NCI-H446 treated with DMSO at 0.1 percent for 48 hours (cell line): Measurements from ENCODE around the gene RNGTT.
"Not testable (repeated sequence)": the region's sequence is repeated elsewhere in the genome, so short reads cannot be mapped to it uniquely, and the experiment has no call there.

Experiments
- DNase-seq: peaks from one replicate; lab custom pipeline; 2025; lab: John Stamatoyannopoulos, UW

The RNGTT gene

DNA sequence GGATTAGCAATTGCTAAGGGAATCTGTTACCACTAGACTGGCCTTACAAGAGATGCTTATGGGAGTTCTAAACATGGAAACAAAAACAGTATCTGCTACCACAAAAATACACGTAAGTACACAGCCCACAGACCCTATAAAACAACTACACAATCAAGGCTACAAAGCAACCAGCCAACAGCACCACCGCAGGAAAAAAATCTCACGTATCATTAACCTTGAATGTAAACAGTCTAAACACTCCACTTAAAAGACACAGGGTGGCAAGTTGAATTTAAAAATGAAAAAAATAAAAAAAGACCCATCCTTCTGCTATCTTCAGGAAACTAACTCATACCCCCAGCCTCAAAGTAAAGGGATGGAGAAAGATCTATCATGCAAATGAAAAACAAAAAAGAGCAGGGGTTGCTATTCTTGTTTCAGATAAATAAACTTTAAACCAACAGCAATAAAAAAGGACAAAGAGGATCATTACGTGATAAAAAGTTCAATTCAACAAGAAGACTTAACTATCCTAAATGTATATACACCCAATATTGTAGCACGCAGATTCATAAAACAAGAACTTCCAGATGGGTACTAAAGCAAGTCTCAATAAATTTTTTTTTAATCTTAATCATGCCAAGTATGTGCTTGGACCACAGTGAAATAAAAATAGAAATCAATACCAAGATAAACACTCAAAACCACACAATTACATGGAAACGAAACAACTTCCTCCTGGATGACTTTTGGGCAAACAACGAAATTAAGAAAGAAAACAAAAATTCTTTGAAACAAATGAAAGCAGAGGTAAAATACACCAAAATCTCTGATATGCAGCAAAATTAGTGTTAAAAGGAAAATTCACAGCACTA lies 52.3 kb downstream of the RNGTT start:
- no peak for DNase-seq

DNA sequence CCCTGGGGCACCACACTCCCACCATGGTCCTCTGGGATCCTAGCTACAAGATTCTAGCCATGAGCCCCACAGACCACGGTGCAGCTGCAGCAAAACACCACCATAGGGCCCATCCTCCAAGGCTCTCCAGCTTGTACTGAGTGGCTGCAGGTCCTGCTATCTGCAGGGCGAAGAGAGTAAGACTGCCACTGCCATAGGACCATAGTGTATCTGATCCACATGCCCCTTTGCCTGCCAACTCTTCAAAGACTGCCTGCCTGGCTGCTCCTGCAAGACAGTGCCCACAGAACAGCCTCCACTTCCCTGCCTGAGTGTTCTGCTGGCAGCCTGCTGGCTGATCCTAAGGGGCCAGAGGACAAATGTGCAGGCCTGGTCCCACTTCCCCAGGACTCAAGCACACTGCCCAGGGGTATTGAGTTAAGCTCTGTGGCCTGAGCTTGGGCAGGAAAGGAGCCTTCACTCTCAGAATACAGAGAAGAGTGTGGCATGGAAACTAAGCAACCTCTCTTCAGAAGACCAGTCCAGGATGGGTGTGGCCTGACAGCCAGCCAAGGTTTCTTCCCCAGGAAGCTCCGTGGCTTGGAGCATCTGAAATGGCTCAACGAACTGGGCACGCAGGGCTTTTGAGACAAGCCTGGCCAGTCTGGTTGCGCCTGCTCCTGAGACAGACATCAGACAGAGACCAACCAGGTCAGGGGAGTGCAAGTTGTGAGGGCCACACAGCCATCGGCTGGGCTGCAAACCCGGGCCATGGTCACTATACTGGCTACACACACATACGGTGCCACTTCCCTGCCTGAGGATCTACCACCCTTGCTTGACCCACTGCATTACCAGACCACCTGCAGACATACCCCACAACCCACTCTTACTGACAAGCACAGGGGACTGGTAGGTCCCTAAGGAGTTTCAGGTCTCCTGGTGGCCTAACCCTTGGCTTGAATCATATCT lies 54.5 kb downstream of the RNGTT start:
- no peak for DNase-seq

- not testable (repeated sequence) for DNase-seq
Observed at GRCh38 chr6:88907148-88907547, 56.3 kb downstream of the RNGTT start.

GRCh38 chr6:88899569-88900316 lies 63.7 kb downstream of the RNGTT start:
- no peak for DNase-seq

DNA sequence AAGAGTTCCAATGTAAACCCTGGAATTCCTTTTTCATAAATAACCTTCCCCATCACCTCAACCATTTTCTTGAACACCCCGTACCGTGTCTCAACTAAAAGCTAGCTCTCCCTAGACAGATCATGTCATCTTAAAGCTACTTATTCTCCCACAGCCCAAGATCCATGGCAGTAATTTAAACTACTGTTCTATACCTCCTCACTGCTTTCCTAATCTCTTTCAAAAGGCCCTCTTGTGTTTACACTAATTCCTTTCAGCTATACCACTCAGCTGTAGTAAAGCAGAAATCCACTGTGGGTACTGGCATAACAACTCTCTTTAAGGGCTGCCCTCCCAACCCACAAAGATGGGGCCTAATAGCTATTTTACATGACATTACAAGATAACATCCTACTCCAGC lies 67.5 kb downstream of the RNGTT start:
- DNase-seq = no peak

DNA sequence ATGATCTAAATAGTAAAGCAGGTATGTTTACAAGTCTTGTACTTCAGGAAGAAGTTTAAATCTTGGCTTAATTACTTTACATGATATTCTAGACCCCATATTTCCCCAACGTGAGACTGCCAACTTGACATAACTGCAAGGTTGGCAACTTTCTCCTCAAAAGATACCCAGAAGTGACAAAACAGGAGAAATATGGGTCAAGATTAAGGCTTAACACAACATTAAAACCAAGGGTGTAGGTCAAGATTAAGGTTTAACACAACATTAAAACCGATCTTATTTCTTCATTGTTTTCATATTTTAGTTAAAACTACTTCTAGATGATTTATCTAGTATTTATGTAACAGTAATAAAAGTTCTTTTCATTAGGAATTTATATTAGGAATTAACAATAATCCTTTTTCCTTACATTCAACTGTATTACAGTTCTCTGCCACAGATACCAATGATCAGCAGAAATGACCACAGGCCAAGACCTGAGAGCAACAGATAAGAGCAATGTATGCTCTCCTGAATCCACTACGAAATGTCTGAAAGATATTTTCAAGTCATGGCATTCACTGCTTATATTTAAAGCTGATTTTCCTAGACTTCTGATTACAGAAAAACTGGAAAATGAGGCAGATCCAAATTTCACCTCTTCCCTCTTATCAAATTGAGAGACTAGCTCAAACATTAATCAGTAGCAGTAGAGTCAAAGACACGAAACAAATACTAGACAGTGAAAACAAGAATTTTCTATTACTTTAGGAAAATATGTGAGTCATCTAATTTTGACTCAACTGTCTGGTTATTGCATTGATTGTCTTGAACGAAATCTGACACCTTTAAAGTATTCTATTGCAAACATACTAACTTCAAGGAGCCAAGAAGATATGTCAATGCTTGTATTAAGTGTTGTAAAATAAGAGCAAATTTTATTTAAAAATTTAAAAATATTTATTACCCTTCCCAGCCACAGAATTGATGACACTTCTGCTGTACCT lies 72.3 kb downstream of the RNGTT start:
- no peak for DNase-seq

GRCh38 chr6:88890394-88890793 lies 73.0 kb downstream of the RNGTT start:
- no peak for DNase-seq

GRCh38 chr6:88884361-88884760 lies 79.1 kb downstream of the RNGTT start:
- no peak for DNase-seq

DNA sequence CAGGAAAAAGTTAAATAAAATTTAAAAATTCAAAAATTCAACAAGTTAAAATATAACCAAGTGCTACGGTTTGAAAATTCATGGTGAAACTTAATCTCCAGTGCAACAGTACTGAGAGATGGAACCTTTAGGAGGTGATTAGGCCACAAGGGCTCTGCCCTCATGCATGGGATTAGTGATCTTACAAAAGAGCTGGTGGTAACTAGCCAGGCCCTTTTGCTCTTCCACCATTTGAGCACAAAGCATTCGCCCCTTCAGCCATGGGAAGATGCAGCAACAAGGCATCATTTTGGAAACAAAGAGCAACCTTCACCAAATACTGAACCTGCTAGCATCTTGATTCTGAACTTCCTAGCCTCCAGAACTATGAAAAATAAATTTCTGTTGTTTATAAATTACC lies 80.9 kb downstream of the RNGTT start:
- no peak for DNase-seq

DNA sequence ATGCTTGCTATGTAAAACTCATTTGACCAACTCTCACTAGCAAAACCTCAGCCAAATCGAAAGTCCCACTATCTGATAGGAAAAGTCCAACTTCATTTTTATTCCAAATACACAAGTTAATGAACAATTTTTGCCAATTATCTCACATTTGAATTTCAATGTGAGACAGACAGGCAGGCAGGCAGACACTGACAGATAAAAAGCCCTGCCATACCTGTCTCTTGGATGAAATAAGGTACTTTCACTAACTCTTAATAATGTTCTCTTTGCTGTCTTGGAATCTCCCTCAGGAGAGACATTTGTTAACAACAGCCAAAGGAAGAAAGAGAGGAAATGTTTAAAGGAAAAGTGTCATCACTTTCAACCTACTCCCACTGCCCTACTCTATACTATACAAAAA lies 82.0 kb downstream of the RNGTT start:
- DNase-seq = no peak

GRCh38 chr6:88880021-88880420 lies 83.4 kb downstream of the RNGTT start:
- no peak for DNase-seq

- no peak for DNase-seq
Observed at GRCh38 chr6:88877893-88878292, 85.5 kb downstream of the RNGTT start.

DNA sequence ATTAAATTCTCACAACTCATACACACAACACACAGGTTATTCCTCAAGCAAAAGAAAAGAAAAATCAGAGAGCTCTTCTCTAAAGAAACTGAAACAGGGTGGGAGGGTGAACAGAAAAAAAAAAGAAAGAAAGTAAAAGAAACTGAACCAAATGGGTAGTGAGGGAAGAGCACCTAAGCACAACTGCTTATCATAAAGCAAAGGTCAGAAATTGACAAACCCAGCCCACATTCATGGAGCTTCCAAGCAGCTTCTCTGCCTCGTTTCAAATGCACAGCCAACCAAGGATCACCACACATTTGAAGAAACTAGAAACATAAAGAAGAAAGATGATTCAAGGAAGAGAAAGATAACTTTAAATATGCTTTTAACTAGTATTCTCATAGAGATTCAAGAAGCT lies 90.5 kb downstream of the RNGTT start:
- no peak for DNase-seq

GRCh38 chr6:88871498-88871897 lies 91.9 kb downstream of the RNGTT start:
- no peak for DNase-seq

DNA sequence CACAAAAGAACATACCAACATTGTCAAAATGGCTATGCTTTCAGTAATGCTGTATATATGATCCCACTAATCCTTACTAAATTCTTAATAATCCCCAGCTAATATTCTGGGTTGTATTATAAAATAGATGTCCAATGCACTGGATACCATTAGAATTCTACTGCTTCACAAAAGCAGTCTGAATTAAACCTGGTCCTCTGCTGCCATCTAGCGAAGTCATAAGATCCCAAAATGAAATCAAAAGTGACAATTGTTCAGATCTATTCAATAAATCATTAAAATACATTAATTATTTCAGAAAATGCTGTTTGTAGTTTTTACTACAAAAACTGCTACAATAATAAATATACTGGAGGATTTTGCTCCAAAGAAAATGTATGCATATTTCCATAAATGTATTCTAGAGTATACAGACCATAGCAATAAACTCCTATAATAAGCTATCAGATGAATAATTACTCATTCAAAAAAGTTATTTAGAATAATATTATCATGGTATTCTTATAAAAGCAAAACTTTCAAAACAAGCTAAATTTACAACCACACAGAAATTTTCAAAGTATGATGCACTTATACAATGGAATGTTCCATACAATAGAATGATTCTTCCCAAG lies 92.6 kb downstream of the RNGTT start:
- peak; percentile 6 for DNase-seq

DNA sequence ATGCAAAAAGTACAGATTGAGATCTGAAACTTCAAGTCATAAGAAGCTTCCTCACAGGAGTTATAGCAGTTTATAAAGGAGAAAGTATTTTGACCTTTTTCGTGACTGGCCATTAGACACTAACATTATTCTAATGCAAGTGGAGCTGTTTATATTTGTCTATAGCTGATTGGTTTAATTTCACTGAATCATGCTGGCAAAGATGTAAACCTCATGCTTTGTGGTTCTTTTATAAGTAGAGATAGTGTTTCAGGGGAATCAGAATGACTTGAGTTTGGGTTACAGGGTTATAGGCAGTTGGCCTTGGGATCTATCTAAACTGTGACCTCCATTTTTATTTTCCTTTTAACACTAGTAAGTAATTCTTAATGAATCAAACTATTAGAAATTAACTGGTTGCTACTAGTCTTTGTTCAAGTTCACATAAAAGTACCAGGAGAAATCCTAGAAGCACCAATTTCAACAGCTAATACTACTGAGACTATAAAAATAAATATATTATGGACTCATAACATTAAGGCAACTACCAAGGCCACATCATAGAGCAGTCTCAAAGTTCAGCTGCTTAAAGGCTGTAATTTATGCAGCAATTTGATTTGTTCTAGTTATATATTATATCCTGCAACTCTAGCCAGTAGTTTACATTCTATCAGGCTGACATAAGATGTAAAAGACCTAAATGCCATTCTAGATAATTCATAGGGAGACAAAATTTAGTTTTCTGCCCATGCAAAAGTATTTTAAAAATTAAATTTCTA lies 94.0 kb downstream of the RNGTT start:
- no peak for DNase-seq

DNA sequence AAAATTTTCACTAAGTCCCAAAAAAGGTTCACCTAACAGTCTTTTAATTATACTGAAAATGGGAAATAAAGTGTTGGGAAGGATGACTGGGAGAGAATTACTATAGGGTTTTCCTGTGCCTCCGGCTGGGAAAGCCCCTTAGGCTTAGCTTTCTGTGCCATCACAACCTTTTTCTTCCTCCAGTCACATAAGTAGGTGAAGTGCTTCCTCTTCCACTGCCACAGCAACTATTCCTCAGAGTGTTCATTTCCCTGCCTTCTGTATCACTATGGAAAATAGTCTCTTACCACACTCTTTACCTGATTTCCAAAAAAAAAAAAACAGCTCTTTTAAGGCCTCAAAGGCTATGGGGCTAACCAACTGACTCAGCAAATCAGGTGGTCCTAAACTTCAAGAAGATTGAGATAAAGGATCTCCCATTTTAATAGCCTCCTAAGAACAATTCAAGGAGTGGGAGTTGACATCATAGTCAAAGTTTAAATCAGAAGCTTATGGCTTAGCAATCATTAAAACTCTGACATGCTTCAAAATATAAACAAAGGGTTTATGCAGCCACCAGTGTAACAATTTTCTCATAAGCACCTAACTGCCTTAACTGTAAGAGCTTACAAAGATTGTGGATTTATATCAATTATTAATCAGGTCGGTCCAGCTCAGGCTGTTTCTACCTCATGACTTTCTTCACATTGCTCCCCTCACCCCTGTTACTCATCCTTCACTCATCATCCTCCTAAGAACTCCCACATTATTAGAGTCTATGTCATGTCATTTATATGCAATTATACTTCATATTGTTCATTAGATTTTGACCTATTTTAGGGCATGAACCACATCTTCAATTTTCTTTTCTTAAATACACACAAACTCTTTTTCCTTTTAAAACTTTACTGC lies 95.3 kb downstream of the RNGTT start:
- no peak for DNase-seq

DNA sequence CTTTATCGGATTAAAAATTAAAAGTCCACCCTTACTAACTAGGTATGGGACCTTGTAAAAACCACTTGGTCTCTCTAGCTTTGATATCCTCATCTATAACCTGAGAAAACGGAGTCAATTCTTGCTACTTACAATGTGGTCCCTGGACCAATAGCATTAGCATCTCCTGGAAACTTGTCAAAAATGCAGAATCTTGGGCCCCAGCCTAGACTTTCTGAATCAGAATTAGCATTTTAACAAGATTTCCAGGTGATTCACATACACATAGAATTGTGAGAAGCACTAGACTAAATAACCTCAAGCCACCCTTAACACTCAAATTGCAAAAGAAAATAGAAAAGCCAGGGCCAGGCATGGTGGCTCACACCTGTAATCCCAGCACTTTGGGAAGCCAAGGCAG lies 96.6 kb downstream of the RNGTT start:
- DNase-seq = no peak

GRCh38 chr6:88865275-88865674 lies 98.1 kb downstream of the RNGTT start:
- no peak for DNase-seq
